ENCODE data around the gene CYFIP2. TPM values are rescaled to one million over a fixed set of nuclear protein-coding genes. Genes with fewer than 3 reads are reported as not detected.

Gene CYFIP2
- polyA plus RNA-seq, 1 donor, result 27.9 TPM

- no peak for DNase-seq
- no peak overlapping the region for H3K27ac ChIP-seq (ENCODE audit: low read length)
- WGBS (ENCODE audit: insufficient coverage, low lambda C conversion rate), result 100% methylated on average over 2 of the region's 14 CpGs
These were observed 78.2 kb downstream of the CYFIP2 start for GRCh38 chr5:157343842-157344790.

GRCh38 chr5:157345067-157345466, 79.1 kb downstream of the CYFIP2 start:
- H3K9me3 ChIP-seq (ENCODE audit: control insufficient read depth, low read depth, low read length), result no peaks in the 10 kb centered on the region
- peaks cover 2% of the 10 kb centered on the region for H3K36me3 ChIP-seq (ENCODE audit: control insufficient read depth, insufficient read depth, low read length)
- 82% methylated on average over 4 of the region's 7 CpGs for WGBS (ENCODE audit: insufficient coverage, low lambda C conversion rate)
- H3K27me3 ChIP-seq (ENCODE audit: control insufficient read depth, insufficient read depth, low read length), result no peaks in the 10 kb centered on the region
- H3K4me1 ChIP-seq (ENCODE audit: control insufficient read depth, insufficient read depth, low read length), result peaks cover 5% of the 10 kb centered on the region
- no peak overlapping the region for H3K27ac ChIP-seq (ENCODE audit: low read length)
- no peak overlapping the region for H3K4me3 ChIP-seq (ENCODE audit: low read length)
- DNase-seq, result no peak

More at GRCh38 chr5:157343842-157344790, 78.2 kb downstream of the CYFIP2 start:
- Histone ChIP-seq H3K4me3 (ENCODE audit: low read length) (no peak overlapping the region), H3K27me3 (ENCODE audit: control insufficient read depth, insufficient read depth, low read length) (no peaks in the 10 kb centered on the region), H3K36me3 (ENCODE audit: control insufficient read depth, insufficient read depth, low read length) (peaks cover 2% of the 10 kb centered on the region), H3K4me1 (ENCODE audit: control insufficient read depth, insufficient read depth, low read length) (peaks cover 5% of the 10 kb centered on the region), H3K9me3 (ENCODE audit: control insufficient read depth, low read depth, low read length) (no peaks in the 10 kb centered on the region)

- Histone ChIP-seq H3K4me3 (ENCODE audit: low read length) (no peak overlapping the region), H3K27ac (ENCODE audit: low read length) (no peak overlapping the region), H3K27me3 (ENCODE audit: control insufficient read depth, insufficient read depth, low read length) (no peaks in the 10 kb centered on the region), H3K36me3 (ENCODE audit: control insufficient read depth, insufficient read depth, low read length) (peaks cover 2% of the 10 kb centered on the region), H3K4me1 (ENCODE audit: control insufficient read depth, insufficient read depth, low read length) (peaks cover 5% of the 10 kb centered on the region), H3K9me3 (ENCODE audit: control insufficient read depth, low read depth, low read length) (no peaks in the 10 kb centered on the region)
- no peak for DNase-seq
- no CpG with 5 or more reads among the region's 6 CpGs for WGBS (ENCODE audit: insufficient coverage, low lambda C conversion rate)
These were observed 79.6 kb downstream of the CYFIP2 start for GRCh38 chr5:157345485-157345884.

GRCh38 chr5:157347301-157348048, 81.6 kb downstream of the CYFIP2 start:
- Histone ChIP-seq H3K9me3 (ENCODE audit: control insufficient read depth, low read depth, low read length) (no peaks in the 10 kb centered on the region), H3K36me3 (ENCODE audit: control insufficient read depth, insufficient read depth, low read length) (peaks cover 4% of the 10 kb centered on the region), H3K27ac (ENCODE audit: low read length) (no peak overlapping the region), H3K4me1 (ENCODE audit: control insufficient read depth, insufficient read depth, low read length) (peaks cover 5% of the 10 kb centered on the region), H3K27me3 (ENCODE audit: control insufficient read depth, insufficient read depth, low read length) (no peaks in the 10 kb centered on the region), H3K4me3 (ENCODE audit: low read length) (no peak overlapping the region)
- DNase-seq, result peak; percentile 25 to 65
- WGBS (ENCODE audit: insufficient coverage, low lambda C conversion rate), result 80% methylated on average over 1 of the region's 15 CpGs

GRCh38 chr5:157348049-157348400, 82.1 kb downstream of the CYFIP2 start:
- no peak for DNase-seq
- WGBS (ENCODE audit: insufficient coverage, low lambda C conversion rate), result no CpG with 5 or more reads among the region's 2 CpGs
- Histone ChIP-seq H3K36me3 (ENCODE audit: control insufficient read depth, insufficient read depth, low read length) (peaks cover 6% of the 10 kb centered on the region), H3K4me1 (ENCODE audit: control insufficient read depth, insufficient read depth, low read length) (peaks cover 5% of the 10 kb centered on the region), H3K4me3 (ENCODE audit: low read length) (no peak overlapping the region), H3K27ac (ENCODE audit: low read length) (no peak overlapping the region), H3K9me3 (ENCODE audit: control insufficient read depth, low read depth, low read length) (no peaks in the 10 kb centered on the region), H3K27me3 (ENCODE audit: control insufficient read depth, insufficient read depth, low read length) (no peaks in the 10 kb centered on the region)

GRCh38 chr5:157350939-157351801, 85.2 kb downstream of the CYFIP2 start:
- H3K27ac ChIP-seq (ENCODE audit: low read length), result no peak overlapping the region
- H3K27me3 ChIP-seq (ENCODE audit: control insufficient read depth, insufficient read depth, low read length), result no peaks in the 10 kb centered on the region
- WGBS (ENCODE audit: insufficient coverage, low lambda C conversion rate), result 86% methylated on average over 2 of the region's 7 CpGs
- peaks cover 5% of the 10 kb centered on the region for H3K36me3 ChIP-seq (ENCODE audit: control insufficient read depth, insufficient read depth, low read length)
- peaks cover 5% of the 10 kb centered on the region for H3K4me1 ChIP-seq (ENCODE audit: control insufficient read depth, insufficient read depth, low read length)
- no peak for DNase-seq
- H3K9me3 ChIP-seq (ENCODE audit: control insufficient read depth, low read depth, low read length), result no peaks in the 10 kb centered on the region
- H3K4me3 ChIP-seq (ENCODE audit: low read length), result no peak overlapping the region

GRCh38 chr5:157351802-157352092, 85.8 kb downstream of the CYFIP2 start:
- no peaks in the 10 kb centered on the region for H3K9me3 ChIP-seq (ENCODE audit: control insufficient read depth, low read depth, low read length)
- no CpG with 5 or more reads among the region's 1 CpG for WGBS (ENCODE audit: insufficient coverage, low lambda C conversion rate)

GRCh38 chr5:157352756-157353340, 86.9 kb downstream of the CYFIP2 start:
- Histone ChIP-seq H3K9me3 (ENCODE audit: control insufficient read depth, low read depth, low read length) (no peaks in the 10 kb centered on the region), H3K4me3 (ENCODE audit: low read length) (no peak overlapping the region), H3K27me3 (ENCODE audit: control insufficient read depth, insufficient read depth, low read length) (no peaks in the 10 kb centered on the region), H3K27ac (ENCODE audit: low read length) (no peak overlapping the region), H3K36me3 (ENCODE audit: control insufficient read depth, insufficient read depth, low read length) (peaks cover 5% of the 10 kb centered on the region), H3K4me1 (ENCODE audit: control insufficient read depth, insufficient read depth, low read length) (no peaks in the 10 kb centered on the region)
- WGBS (ENCODE audit: insufficient coverage, low lambda C conversion rate), result 100% methylated on average over 3 of the region's 12 CpGs
- no peak for DNase-seq

More at GRCh38 chr5:157351802-157352092, 85.8 kb downstream of the CYFIP2 start:
- DNase-seq, result no peak
- Histone ChIP-seq H3K27ac (ENCODE audit: low read length) (no peak overlapping the region), H3K4me3 (ENCODE audit: low read length) (no peak overlapping the region), H3K36me3 (ENCODE audit: control insufficient read depth, insufficient read depth, low read length) (peaks cover 5% of the 10 kb centered on the region), H3K27me3 (ENCODE audit: control insufficient read depth, insufficient read depth, low read length) (no peaks in the 10 kb centered on the region), H3K4me1 (ENCODE audit: control insufficient read depth, insufficient read depth, low read length) (peaks cover 5% of the 10 kb centered on the region)

GRCh38 chr5:157354800-157355199, 88.9 kb downstream of the CYFIP2 start:
- H3K27ac ChIP-seq (ENCODE audit: low read length), result no peak overlapping the region
- H3K36me3 ChIP-seq (ENCODE audit: control insufficient read depth, insufficient read depth, low read length), result peaks cover 5% of the 10 kb centered on the region
- no peaks in the 10 kb centered on the region for H3K4me1 ChIP-seq (ENCODE audit: control insufficient read depth, insufficient read depth, low read length)
- no peaks in the 10 kb centered on the region for H3K9me3 ChIP-seq (ENCODE audit: control insufficient read depth, low read depth, low read length)
- H3K4me3 ChIP-seq (ENCODE audit: low read length), result no peak overlapping the region
- WGBS (ENCODE audit: insufficient coverage, low lambda C conversion rate), result no CpG with 5 or more reads among the region's 5 CpGs
- DNase-seq, result no peak
- no peaks in the 10 kb centered on the region for H3K27me3 ChIP-seq (ENCODE audit: control insufficient read depth, insufficient read depth, low read length)

- Histone ChIP-seq H3K27ac (ENCODE audit: low read length) (no peak overlapping the region), H3K36me3 (ENCODE audit: control insufficient read depth, insufficient read depth, low read length) (peaks cover 9% of the 10 kb centered on the region), H3K4me1 (ENCODE audit: control insufficient read depth, insufficient read depth, low read length) (no peaks in the 10 kb centered on the region), H3K9me3 (ENCODE audit: control insufficient read depth, low read depth, low read length) (no peaks in the 10 kb centered on the region), H3K27me3 (ENCODE audit: control insufficient read depth, insufficient read depth, low read length) (no peaks in the 10 kb centered on the region), H3K4me3 (ENCODE audit: low read length) (no peak overlapping the region)
- 100% methylated on average over 1 of the region's 3 CpGs for WGBS (ENCODE audit: insufficient coverage, low lambda C conversion rate)
- no peak for DNase-seq
These were observed 90.7 kb downstream of the CYFIP2 start for GRCh38 chr5:157356576-157356975.

Data from large intestine (tissue), 3 donors.